GM03348 (cell line): Measurements from ENCODE around the gene HSD11B1L.
"Not testable (repeated sequence)": the region's sequence is repeated elsewhere in the genome, so short reads cannot be mapped to it uniquely, and the experiment has no call there.

Experiments used
- DNase-seq: peaks from one replicate; pipeline ENCODE4 v3.0.0; 2012; ENCODE audit warnings: low spot score

Gene HSD11B1L

GRCh38 chr19:5733172-5733571 is 52.3 kb downstream of the HSD11B1L start:
- not testable (repeated sequence) for DNase-seq
